Neural progenitor cell (in vitro differentiated cells): ENCODE data around the gene JAG1.

ENCODE experiments used
- EZH2 ChIP-seq: fragments of 200-600 bp; sonication (generic); IDR thresholded peaks from 2 replicates; pipeline ENCODE4 v1.6.1; 2017; ENCODE audit warnings: antibody characterized with exemption, mild to moderate bottlenecking, moderate library complexity
- EZH2phosphoT487 ChIP-seq: fragments of 200-600 bp; sonication (generic); IDR thresholded peaks from 2 replicates; pipeline ENCODE4 v1.6.1; 2017; ENCODE audit warnings: antibody characterized with exemption
- TF ChIP-seq, protein P1 (sequence below): fragments of 200-600 bp; sonication (generic); IDR thresholded peaks from 2 replicates; pipeline ENCODE4 v1.5.1; 2017; ENCODE audit warnings: antibody characterized with exemption, mild to moderate bottlenecking

DNA sequence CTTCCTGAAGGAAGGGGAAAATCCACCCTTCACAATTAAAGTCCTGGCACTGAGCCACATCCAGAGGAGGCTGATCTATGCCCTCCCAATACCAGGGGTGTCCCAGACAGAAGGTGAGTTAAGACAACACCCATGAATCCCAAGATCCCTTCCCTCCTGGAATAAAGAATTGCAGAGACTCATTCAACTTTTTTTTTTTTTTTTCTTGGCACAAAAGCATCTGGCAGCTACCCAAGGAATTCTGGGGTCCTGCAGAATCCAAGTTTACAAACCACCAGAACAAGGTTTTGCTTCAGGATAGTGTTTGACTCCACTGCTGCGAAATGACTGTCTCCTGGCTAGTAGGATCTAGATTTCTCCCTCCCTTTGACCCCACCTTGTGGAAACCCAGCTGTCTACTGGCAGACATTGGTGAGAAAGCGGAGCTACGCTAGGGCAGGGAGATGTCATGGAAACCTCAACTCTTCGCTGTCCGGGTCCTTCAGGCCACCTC, 37.4 kb downstream of the JAG1 start:
- TF ChIP-seq, protein P1, sequence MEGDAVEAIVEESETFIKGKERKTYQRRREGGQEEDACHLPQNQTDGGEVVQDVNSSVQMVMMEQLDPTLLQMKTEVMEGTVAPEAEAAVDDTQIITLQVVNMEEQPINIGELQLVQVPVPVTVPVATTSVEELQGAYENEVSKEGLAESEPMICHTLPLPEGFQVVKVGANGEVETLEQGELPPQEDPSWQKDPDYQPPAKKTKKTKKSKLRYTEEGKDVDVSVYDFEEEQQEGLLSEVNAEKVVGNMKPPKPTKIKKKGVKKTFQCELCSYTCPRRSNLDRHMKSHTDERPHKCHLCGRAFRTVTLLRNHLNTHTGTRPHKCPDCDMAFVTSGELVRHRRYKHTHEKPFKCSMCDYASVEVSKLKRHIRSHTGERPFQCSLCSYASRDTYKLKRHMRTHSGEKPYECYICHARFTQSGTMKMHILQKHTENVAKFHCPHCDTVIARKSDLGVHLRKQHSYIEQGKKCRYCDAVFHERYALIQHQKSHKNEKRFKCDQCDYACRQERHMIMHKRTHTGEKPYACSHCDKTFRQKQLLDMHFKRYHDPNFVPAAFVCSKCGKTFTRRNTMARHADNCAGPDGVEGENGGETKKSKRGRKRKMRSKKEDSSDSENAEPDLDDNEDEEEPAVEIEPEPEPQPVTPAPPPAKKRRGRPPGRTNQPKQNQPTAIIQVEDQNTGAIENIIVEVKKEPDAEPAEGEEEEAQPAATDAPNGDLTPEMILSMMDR: no peak
- TF ChIP-seq EZH2phosphoT487 (no peak), EZH2 (no peak)
